GM11168 (cell line): ENCODE measurements around the gene DGKD.

Experiments
- in situ Hi-C: fragments of 300-500 bp; cut with MboI; formaldehyde crosslinking; loops from one replicate; pipeline ENCODE4 v1.12.0; 2022; ENCODE audit warnings: low sequenced_read_pairs; ENCODE audit not compliant: unreplicated experiment

The DGKD gene

DNA sequence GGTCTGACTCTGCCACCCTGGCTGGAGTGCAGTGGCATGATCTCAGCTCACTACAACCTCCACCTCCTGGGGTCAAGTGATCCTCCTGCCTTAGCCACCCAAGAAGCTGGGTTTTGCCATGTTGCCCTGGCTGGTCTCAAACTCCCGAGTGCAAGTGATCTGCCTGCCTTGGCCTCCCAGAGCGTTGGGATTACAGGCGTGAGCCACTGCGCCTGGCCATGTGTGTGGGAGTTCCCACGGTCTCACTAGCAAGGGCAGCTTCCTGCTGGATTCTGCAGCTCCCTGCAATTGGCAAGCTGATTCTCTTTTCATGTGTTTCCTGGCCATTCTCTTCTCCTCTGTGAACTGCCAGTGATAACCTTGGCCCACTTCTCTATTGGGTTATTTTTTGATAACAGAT lies 128.3 kb downstream of the DGKD start:
- in situ Hi-C loops, result loop anchor here (10.0 kb wide), 1 partner anchor 232 kb away; the partner anchor contains the start of genes UGT1A4 and UGT1A5

DNA sequence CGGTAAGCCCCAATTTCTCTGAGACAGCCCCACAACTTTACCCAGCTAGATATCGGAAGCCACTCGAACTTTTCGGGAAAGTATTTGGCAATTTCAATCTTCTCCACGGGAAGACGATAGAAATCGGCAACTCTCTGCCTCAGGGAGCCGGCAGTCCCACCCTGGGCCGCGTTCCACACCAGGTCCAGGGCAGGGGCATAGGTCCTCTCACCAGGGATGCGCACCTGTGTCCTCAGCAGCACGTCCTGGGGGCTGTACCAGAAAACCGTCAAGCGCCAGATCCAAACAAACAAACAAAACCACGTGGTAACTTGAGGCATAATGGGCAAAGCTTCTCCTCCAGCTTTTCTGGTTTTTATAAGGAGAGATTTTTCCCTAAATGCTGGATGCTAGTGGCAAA lies 131.4 kb downstream of the DGKD start:
- in situ Hi-C loops, result loop anchor here (10.0 kb wide), 1 partner anchor 229 kb away; the partner anchor contains the start of genes UGT1A4 and UGT1A5

DNA sequence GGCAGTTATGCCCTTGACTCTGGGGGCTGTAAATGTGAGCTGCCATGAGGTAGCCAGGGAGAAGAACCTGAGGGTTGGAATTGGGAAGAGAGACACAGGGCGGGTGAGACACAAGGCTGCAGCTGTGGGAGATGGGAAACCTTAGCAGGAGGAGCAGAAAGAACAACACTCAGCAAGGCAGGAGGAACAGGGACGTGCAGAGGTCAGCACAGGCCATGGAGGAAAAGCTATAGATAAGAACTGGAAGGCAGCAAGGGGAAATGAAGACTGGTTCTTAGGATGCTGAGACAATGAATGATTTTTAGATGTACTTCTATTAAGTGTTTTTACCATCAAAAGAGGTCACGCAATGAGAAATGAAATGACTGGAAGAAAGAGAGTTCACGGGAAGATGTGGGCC lies 132.1 kb downstream of the DGKD start:
- in situ Hi-C loops, result loop anchor here (10.0 kb wide), 1 partner anchor 228 kb away; the partner anchor contains the start of genes UGT1A4 and UGT1A5

DNA sequence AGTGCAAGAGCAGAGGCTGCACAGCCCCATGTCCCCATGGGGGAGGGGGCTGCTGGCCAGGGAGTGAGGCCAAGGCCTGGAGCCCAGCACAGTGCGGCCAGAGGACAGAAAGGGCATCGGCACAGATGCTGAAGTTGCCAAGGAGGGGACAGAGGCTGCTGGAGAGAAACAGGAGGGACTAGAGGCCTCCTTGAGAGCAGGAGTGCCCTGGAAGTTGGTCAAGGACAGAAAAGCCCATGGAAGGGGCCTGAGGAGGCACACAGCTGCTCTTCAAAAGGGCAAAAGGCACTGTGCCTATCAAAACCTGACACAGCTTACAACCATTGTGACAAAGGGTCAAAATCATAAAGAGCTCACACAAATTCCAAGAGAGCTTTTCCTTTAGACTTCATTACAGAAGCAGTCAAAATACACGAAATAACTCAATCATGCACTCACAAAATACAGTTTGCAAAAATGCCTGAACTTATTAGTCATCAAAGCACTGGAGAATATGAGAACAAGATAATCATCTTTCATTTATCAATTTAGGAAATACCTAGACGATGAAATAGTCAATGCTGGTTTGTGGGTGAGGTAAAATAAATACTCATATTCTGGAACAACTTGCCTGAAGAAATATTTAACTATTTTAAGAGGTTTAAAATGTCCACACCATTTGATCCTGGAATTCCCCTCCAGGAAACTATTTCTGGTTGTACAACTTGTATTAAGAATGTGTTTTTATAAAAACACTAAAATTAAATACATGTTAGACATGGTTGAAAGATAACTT lies 132.7 kb downstream of the DGKD start:
- in situ Hi-C loops, result loop anchor here (10.0 kb wide), 1 partner anchor 228 kb away; the partner anchor contains the start of genes UGT1A4 and UGT1A5

DNA sequence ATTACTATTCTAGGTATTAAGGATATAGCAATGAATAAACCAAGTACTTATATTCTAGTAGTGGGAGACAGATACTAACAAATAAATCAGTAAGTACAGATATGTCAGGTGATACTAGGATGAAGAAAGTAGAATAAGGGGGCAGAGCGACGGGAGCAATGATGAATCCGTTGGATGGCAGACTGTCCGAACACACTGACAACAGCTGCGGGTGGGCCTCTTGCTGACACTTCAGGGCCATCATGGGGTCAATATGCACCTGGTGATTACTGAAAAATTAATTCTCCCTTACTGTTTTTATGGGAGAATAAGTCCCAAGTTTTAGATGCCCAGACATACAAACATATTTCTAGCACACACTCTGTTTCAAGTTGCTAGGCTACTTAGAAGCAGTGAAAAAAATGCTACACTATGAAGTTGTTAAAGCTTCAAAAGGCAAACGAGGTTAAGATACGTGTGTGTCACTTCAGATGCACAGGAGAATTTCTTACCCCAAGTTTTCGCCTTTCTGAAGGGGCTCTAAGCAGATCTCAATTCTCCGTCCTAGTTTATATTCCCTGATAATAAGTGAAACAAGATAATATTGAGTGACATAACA lies 133.6 kb downstream of the DGKD start:
- in situ Hi-C loops, result loop anchor here (10.0 kb wide), 1 partner anchor 227 kb away; the partner anchor contains the start of genes UGT1A4 and UGT1A5

DNA sequence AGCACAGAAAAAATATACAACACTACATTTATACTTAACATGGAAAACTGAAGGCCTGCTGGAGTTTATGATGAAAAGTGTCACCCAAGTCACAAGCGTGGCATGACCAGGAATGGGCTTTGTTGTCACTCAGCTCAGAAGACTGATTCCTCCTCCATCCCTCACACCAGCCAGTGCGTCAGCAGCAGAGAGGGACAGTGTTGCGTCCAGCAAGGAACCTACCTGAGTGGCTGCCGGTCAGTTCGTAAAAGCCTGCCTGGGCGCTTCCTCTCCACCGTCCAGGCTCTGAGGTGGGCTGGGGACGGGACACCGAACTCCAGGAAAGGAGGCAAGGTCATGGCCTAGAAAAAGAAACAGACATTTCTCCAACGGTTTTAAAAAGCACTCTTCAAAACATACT lies 134.8 kb downstream of the DGKD start:
- in situ Hi-C loops, result loop anchor here (10.0 kb wide), 1 partner anchor 226 kb away; the partner anchor contains the start of genes UGT1A4 and UGT1A5

DNA sequence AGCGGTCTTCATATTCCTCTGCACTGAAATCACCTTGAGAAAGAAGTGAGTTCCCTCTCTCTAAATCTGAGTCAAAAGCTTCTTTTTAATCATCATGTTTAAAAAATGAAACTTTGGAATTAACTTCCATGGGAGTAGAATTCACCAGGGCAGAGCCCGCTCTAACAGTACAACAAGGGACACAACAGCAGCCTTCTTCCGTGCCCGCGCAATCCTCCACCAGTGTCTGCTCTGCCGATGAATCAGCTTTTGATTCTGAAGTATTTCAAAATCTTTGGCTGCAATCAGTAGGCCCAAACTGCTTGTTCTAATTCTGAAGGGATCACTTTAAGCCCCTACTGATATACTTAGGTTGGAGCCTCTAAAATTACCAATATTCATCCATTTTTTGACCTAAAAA lies 135.4 kb downstream of the DGKD start:
- in situ Hi-C loops, result loop anchor here (10.0 kb wide), 1 partner anchor 225 kb away; the partner anchor contains the start of genes UGT1A4 and UGT1A5

DNA sequence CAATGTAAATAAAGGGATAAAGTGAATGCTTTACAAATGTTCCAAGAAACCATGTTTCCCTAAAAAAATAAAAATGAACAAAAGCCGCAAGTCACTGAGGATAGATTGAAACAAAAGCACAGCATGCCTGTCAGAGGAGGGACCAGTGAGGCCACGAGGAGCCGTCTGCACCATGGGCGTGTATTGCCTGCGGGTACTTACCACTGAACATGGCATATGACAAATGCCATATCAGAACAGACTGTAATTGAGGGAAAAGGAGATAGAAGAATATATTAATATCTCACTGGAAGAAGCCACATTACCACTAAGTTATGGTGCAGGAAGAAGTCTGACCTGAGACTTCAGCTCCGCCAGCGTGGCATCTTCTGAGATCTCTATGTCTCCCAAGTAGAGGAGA lies 136.5 kb downstream of the DGKD start:
- in situ Hi-C loops, result no loop called here

DNA sequence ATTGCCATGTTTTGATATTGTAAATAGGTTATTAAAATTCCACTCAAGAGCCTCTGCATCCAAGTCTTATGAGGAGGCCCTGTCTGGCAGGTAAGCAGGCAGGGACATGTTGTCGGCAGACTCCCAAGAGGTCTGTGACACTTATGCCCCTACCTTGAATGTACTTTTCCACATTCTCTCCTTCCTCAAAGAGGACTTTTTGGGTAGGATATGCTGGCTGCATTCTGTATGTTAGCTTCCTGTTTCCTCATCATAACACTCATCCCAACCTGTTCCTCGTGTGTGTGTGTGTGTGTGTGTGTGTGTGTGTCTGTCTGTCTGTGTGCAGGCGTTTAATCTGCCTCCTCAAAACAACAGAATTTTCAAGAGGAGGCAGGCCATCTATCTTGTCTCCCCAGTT lies 137.0 kb downstream of the DGKD start:
- in situ Hi-C loops, result no loop called here

DNA sequence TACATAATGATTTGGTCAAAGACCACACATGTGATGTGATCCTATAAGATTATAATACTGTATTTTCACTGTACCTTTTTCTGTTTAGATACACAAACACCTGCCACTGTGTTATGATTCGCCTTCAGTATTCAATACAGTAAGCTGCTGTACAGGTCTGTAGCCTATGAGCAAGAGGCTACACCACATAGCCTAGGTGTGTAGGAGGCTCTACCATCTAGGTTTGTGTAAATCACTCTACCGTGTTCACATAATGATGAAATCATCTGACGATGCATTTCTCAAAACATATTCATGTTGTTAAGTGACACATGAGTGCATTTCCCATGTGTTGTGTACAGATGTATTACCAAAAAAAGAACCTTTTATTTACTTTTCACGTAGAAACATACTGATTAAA lies 137.8 kb downstream of the DGKD start:
- in situ Hi-C loops, result no loop called here

DNA sequence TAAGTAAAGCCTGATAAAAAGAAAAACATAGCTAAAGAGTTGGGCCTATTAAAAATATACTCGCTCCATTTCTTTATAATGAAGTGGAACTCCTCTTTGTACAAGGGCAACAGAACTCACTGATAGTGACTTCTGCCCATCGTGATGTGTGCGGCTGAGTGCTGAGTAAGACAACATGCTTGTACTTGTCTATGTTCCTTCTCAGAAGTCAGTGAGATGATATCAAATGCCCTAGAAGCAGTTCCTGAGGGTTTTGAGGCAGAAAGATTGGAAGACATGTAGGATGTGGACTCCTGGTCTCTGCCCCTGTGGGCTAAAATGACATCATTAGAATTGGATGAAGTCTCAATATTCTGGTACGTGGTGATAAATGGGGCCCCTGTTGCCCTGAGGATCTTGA lies 138.5 kb downstream of the DGKD start:
- in situ Hi-C loops, result no loop called here

DNA sequence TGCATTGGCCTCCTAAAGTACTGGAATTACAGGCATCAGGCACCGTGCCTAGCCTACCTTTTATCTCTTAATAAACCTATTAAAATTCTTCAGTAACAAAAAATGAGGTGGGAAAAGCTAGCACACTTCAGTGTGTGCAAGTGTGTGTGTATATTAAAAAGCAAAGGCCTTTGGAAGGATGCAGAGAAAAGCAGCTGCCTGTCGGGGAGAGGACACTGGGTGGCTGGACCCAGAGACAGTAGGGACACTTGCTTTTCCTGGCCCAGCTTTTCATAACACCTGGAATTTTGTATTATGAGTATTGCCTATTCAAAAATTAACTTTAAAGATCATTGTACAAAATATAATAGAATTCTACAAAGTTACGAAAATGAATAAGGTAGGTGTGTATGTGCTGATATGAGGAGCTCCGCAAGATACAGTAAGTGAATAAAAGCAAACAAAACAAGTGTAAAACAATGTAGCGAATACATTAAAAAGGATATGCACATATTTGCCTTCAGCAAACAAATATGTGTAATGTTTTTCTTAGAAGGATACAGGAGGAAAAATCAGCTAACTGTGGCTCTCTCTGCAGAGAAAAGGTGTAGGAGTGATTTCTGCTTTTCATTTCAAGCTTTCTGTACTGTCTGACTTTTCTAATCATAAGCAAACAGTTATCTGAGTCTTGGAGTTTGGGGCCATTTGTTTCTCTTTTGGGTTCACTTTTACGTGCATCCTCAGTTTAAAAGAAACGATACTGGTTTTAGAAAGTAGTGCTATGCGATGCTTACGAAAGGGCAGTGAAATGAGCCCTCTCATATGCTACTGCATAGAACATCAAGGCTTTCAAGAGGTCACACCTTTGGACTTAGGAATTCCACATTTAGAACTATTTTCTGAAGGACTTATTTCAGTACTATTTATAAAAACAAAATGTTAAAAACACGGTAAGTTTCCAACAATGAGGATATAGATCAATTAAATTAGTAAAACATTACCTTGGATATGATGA lies 141.5 kb downstream of the DGKD start:
- in situ Hi-C loops, result no loop called here

DNA sequence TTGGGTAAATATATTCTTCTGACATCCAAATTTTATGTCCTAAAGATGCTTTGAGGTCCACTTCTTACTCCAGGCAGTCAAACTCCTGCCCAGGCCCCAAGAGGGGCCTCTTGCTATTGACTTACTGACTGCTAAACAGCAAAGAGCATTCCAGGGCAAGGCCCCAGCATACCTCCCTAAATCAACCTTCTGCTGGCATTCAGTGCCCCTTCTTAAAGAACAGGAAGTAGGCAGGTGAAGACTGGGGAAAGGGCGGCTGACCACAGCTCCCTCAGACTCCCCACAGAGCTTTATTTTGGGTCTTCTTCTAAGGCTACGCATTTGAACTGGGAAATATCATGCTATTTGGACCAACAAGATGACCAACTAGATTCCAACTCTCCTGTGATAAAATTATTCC lies 143.4 kb downstream of the DGKD start:
- in situ Hi-C loops, result no loop called here

DNA sequence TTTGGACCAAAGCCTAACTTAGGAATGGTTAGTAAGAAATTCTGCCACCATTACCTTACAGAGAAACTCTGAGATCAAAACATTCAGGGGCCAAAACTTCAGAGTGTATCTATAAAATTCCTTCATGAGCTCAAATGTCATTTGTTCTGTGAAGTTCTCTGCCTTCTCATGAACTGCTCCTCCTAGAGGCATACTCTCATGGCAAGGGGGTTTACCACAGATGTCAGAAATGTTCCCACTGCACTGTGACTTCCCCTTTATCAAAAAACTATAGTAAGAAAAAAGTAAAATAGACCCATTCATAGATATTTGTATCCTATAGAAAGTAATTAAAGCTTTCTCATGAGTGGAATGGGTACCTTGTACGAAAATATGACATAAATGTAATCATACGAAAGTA lies 143.8 kb downstream of the DGKD start:
- in situ Hi-C loops, result no loop called here

DNA sequence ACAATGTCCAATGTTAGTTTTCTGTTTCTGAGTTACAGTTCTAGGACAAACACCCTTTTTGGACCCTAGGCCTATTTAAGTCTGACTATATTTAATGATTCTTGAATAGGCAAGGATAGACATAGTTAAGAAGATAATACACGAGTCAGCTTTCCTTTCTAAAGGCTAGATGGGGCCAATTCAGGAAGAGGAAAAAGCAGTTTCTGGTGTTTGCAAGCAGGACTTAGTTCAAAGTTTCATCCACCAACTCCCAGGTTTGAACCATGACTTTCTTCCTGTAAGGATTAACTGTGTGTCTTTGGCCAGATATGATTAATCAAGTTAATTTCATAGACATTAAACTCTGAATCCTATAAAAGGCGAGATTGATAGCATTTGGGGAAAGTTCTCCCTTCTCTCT lies 145.6 kb downstream of the DGKD start:
- in situ Hi-C loops, result no loop called here

DNA sequence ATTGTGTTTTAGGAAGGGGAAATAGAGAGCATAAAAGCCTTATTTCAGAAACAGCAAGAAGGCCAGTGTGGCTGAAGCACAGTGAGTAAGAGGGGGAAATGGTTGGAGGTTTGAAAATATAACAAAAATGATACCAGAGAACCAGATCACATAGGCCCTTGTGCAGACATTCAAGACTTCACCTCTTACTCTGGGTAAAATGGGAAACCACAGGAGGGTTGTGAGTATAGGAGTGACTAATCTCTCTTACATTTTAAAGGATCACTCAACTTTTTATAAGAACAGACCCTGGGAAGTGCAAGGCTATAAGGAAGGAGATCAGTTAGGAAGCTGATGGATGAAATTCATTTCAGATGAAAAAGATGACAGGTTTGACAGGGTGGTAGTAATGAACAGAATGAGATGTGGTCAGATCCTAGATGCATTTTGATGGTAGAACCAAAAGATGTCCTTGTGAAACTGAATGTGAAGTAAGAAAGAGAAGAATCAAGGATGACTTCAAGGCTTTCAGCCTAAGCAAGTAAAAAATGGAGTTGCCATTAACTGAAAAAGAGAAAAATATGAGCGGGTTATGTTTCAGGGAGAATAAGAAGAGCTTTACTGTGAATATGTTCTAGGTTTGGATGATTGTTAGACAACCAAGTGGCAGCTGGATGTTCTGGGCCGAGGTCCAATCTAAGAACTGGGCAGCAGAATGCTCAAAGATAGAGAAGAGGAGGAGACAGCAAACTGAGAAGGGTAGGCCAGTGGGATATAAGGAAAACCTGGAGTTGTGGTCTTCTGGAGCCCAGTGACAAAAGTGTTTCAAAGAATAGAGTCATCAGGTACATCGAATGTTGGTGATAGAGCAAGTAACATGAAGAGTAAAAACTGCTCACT lies 147.1 kb downstream of the DGKD start:
- in situ Hi-C loops, result no loop called here

DNA sequence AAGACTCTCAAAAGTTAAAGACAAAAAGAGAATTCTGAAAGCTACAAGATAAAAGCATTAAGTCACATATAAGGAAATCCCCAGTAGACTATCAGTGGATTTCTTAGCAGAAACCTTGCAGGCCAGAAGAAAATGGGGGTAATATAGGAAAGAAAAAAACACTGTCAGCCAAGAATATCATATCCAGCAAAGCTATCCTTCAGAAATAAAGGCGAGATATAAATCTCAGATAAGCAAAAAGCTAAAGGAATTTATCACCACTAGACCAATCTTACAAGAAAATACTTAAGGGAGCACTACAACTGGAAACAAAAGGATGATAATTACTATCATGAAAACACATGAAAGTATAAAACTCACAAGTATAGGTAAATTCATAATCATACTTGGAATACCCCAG lies 149.2 kb downstream of the DGKD start:
- in situ Hi-C loops, result no loop called here

DNA sequence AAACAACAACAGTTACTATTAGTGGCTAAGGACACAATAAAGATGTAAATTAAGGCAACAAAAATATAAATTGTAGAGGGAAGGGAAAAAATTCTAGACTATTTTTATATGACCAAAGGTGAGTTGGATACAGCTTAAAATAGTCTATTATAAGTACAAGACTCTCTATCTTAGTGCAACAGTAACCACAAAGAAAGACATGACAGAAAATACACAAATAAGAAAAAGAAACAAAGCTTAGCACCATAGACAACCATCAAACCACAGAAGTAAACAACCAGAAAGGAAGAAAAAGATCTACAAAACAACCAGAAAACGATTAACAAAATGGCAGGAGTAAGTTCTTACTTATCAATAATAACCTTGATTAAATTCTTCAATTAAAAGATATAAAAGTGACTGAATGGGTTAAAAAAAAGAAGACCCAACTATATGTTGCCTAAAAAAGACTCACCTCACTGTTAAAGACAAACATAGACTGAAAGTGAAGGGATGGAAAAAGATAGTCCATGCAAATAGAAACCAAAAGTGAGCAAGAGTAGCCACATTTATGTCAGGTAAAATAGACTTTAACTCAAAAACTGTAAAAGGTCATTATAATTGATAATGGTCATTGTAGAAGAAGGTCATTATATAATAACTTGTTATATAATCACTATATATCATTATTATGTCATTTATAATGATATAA lies 149.8 kb downstream of the DGKD start:
- in situ Hi-C loops, result no loop called here
